ENCODE data around the gene RHOBTB1. TPM values are rescaled to one million over a fixed set of nuclear protein-coding genes. Genes with fewer than 3 reads are reported as not detected.
A peak's percentile ranks its signal among the peaks of the same experiment; 100 is the strongest.

RHOBTB1 gene
- total and polyA plus RNA-seq, 2 donors from 2014 or later: 14.6 to 34.5 TPM

- DNase-seq (no peak), FAIRE-seq (no peak)
- Histone ChIP-seq H3K4me3 (ENCODE audit: low read length in 3 of 3) (no peak overlapping the region), H3K9ac (ENCODE audit: low read length in 3 of 3) (no peak overlapping the region), H3K9me3 (ENCODE audit: control insufficient read depth in 2 of 3, insufficient read depth in 1 of 3, low read length in 3 of 3) (no peaks in the 10 kb centered on the region), H3K27me3 (ENCODE audit: control insufficient read depth, insufficient read depth, low read length) (no peaks in the 10 kb centered on the region), H3K36me3 (ENCODE audit: control insufficient read depth in 2 of 3, insufficient read depth in 3 of 3, low read length in 3 of 3) (no peaks in the 10 kb centered on the region), H3K27ac (ENCODE audit: low read depth in 2 of 2, low read length in 2 of 2) (peak overlapping the region in 1 of 2 donors; percentile 62), H3K4me1 (ENCODE audit: control insufficient read depth in 2 of 3, insufficient read depth in 2 of 3, low read depth in 1 of 3, low read length in 3 of 3) (peaks cover 0 to 17% (median 3%) of the 10 kb centered on the region in 3 donors)
- intact Hi-C loops (cut with DNase I): loop anchor here (10.0 kb wide), 1 partner anchor 141 kb away; no protein-coding TSS in a partner anchor
- TF ChIP-seq, protein P1, sequence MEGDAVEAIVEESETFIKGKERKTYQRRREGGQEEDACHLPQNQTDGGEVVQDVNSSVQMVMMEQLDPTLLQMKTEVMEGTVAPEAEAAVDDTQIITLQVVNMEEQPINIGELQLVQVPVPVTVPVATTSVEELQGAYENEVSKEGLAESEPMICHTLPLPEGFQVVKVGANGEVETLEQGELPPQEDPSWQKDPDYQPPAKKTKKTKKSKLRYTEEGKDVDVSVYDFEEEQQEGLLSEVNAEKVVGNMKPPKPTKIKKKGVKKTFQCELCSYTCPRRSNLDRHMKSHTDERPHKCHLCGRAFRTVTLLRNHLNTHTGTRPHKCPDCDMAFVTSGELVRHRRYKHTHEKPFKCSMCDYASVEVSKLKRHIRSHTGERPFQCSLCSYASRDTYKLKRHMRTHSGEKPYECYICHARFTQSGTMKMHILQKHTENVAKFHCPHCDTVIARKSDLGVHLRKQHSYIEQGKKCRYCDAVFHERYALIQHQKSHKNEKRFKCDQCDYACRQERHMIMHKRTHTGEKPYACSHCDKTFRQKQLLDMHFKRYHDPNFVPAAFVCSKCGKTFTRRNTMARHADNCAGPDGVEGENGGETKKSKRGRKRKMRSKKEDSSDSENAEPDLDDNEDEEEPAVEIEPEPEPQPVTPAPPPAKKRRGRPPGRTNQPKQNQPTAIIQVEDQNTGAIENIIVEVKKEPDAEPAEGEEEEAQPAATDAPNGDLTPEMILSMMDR (IDR thresholded peaks at IDR 0.05; ENCODE audit: borderline replicate concordance, extremely low read depth, insufficient read depth): no peak
Observed at GRCh38 chr10:60965696-60966095, 21.7 kb upstream of the RHOBTB1 start.

DNA sequence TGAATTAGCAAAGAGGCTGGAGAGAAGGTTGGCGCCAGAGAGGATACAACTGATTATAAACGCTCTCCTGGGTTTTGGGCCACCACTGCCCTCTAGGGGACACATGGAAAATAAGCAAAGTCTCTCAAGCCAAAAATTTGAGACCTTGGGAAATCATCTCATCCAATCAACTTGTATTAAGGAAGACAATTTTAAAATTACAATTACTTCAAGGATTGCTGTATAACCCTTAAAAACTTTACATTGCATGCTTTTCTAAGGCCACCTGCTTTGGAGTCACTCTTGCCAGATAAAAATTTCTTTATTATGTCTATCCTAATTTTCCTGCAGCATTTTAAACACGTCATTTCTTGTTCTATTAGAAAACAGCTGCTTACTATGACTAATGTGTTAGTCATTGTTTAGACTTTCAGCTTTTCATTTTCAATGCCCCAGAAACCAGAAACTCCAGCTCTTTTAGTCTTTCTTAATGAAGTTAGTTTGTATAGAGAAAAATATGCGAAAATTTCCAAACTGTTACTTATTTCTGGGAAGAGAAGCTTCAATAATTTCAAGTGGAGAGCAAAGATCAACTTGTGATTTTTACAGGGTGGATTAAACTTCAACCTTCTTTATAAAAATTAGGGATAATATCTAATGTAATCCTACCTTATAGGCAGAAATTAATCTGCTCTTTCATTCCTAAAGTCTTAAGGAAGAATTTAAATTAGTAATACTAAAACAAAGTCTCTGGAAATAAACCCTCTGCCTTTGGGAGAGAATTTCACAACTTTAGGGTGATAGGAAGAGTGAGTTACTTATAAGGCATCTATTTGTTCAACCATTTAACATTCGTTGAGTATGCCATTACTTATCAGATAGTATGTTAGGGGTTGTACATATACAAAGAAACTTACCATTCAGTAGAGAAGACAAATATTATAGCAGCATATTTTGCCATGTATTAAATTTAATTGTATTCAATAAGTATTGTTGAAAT lies 20.6 kb upstream of the RHOBTB1 start:
- no peak overlapping the region for H3K9ac ChIP-seq (ENCODE audit: low read length in 3 of 3)
- intact Hi-C loops (cut with DNase I): loop anchor here (10.0 kb wide), 1 partner anchor 140 kb away; no protein-coding TSS in a partner anchor
- peak; percentile 92 for FAIRE-seq

DNA sequence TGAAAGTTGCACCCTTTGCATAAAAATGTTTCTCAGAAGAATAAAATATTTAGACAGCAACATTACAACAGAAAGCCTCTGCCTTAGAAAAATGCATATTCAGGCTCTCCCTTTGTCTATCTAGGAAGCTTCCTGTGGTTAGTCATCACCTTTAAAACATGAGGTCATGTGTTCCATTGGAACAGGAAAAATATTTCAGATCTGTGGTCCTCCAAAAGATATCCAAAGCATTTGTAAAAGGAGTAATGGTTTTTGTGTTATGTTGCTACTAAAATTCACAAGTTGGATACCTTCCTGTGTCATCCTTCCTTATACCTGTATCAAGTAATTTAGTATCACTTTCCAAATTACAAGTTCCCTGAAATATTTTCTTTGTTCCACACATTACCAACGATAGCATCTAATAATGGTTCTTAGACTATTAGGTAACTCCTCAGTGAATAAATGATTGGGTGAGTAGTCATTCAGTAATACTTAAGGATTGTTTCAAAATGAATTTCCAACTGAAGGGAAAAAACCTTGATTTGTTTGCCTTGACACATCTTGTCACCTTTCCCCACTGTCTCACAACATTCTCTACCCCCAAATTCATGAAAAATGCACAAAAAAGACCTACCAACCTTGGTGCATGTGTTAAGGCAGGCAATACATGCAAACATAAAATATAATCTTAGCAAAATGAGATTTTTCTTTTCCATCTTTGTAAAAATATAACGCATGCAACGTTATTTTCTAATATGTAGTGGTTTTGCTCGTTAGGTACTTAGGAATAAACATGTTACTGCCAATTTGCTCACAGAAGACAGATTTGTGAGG lies 19.7 kb upstream of the RHOBTB1 start:
- Histone ChIP-seq H3K4me1 (ENCODE audit: control insufficient read depth in 2 of 3, insufficient read depth in 2 of 3, low read depth in 1 of 3, low read length in 3 of 3) (peaks cover 0 to 17% (median 3%) of the 10 kb centered on the region in 3 donors), H3K27me3 (ENCODE audit: control insufficient read depth, insufficient read depth, low read length) (no peaks in the 10 kb centered on the region), H3K9ac (ENCODE audit: low read length in 3 of 3) (no peak overlapping the region), H3K36me3 (ENCODE audit: control insufficient read depth in 2 of 3, insufficient read depth in 3 of 3, low read length in 3 of 3) (no peaks in the 10 kb centered on the region), H3K4me3 (ENCODE audit: low read length in 3 of 3) (no peak overlapping the region), H3K27ac (ENCODE audit: low read depth in 2 of 2, low read length in 2 of 2) (peak overlapping the region in 1 of 2 donors; percentile 11), H3K9me3 (ENCODE audit: control insufficient read depth in 2 of 3, insufficient read depth in 1 of 3, low read length in 3 of 3) (no peaks in the 10 kb centered on the region)
- intact Hi-C loops (cut with DNase I): loop anchor here (10.0 kb wide), 1 partner anchor 139 kb away; no protein-coding TSS in a partner anchor
- no peak for FAIRE-seq
- no peak for DNase-seq
- TF ChIP-seq, protein P1 (IDR thresholded peaks at IDR 0.05; ENCODE audit: borderline replicate concordance, extremely low read depth, insufficient read depth): no peak

More for the DNA sequence above, 20.6 kb upstream of the RHOBTB1 start:
- Histone ChIP-seq H3K27ac (ENCODE audit: low read depth in 2 of 2, low read length in 2 of 2) (peak overlapping the region; percentile 28 to 62), H3K9me3 (ENCODE audit: control insufficient read depth in 2 of 3, insufficient read depth in 1 of 3, low read length in 3 of 3) (no peaks in the 10 kb centered on the region), H3K36me3 (ENCODE audit: control insufficient read depth in 2 of 3, insufficient read depth in 3 of 3, low read length in 3 of 3) (no peaks in the 10 kb centered on the region), H3K27me3 (ENCODE audit: control insufficient read depth, insufficient read depth, low read length) (no peaks in the 10 kb centered on the region), H3K4me3 (ENCODE audit: low read length in 3 of 3) (peak overlapping the region in 1 of 3 donors; percentile 16), H3K4me1 (ENCODE audit: control insufficient read depth in 2 of 3, insufficient read depth in 2 of 3, low read depth in 1 of 3, low read length in 3 of 3) (peaks cover 0 to 17% (median 3%) of the 10 kb centered on the region in 3 donors)
- TF ChIP-seq, protein P1 (IDR thresholded peaks at IDR 0.05; ENCODE audit: borderline replicate concordance, extremely low read depth, insufficient read depth): peak; percentile 78
- peak; percentile 44 to 92 (median 71) for DNase-seq

Data from kidney (tissue), 14 donors.